NCI-H82 (cell line): ENCODE measurements around the gene CADM1.

ENCODE experiments used
- DNase-seq: peaks from one replicate; lab custom pipeline; 2025; lab: John Stamatoyannopoulos, UW

CADM1 gene

DNA sequence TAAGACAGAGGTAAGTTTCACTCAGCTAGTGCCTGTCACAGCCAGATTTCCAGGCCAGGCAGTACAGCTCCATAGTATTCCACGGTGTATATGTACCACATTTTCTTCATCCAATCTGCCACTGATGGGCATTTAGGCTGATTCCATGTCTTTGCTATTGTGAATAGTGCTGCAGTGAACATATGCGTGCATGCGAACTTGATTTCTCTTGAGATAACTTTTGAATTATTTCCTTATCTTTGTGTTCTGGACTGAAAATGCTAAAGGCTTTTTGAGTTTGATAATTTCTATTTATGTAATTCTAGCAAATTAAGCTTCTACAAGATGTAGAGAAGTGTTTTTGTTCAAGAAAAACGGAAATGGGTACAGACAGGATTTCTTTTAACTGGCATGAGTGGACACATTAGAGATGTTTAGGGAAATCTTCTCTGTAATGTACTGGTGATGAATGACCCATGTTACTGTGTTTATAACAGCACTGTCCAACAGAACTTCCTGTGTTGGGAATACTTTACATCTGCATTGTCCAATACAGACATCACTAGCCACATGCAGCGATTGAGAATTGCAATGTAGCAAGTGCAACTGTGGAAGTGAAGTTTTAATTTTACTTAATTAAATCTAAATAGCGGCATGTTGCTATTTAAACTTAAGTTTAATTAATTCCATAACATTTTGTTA, 151.3 kb downstream of the CADM1 start:
- no peak for DNase-seq

DNA sequence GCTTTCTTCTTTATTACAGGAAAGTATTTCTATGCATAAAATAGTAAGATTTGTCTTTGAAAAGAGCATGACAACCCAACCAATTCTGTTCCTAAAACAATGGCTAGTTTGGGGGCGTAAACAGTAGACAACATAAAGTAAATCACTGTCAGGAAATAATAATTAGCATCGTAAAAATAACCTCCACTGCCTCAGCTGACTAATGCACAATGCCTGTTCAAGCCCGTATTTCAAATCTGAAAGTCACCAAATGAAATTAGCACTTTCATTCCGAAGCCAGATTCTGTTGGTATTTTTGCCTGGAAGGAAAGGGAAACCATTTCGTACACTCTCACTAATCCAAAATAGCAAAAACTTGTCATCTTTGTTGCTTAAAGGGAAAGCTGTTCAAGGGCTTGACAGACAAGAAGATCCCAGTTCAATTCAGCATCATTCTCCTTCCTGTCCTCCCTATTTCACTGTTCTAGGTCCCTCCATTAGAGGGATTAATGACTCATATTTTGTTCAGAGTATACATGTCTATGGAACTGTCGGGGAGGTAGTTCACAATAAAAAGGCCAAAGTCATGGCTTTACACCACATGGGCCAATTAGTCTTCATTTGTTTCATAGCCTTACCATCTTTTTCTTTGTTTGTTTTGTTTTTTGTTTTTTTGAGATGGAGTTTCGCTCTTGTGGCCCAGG, 154.7 kb downstream of the CADM1 start:
- DNase-seq = no peak

DNA sequence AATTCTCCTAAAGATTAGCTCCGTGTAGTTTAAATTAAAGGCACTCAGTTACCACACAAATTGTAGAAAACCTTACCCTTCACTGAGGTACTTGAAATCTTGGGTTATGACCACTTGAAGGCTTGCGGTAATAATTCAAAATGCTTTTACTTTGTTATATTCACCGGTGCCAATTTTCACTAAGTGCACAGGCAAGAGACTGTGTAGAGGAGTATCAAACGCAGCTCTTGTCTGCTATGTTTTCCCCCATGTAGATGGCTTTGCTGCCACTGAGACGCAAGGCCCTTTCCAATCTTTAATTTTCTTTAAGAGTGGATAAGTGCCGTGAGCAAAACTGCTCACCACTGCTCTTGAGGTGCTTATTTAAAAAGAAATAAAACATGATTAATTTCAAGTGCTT, 155.8 kb downstream of the CADM1 start:
- no peak for DNase-seq

DNA sequence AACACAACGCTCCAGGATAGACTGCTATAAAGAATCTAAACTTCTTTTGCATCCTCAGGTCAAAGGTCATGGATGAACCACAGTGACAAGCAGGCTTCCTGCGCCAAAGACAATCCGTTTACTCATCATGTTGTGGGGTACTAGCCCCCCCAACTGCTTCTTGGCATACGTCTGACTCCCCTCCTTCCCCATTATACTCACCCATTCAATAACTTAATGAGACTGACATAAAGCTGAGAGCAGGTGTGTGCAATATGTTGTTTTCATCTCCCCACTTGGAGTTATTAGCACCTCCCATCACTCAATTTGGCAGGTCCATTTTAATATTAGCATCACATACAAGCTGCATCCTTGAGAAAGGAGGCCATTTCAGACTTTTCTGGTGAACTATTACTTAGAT, 157.1 kb downstream of the CADM1 start:
- peak; percentile 71 for DNase-seq

DNA sequence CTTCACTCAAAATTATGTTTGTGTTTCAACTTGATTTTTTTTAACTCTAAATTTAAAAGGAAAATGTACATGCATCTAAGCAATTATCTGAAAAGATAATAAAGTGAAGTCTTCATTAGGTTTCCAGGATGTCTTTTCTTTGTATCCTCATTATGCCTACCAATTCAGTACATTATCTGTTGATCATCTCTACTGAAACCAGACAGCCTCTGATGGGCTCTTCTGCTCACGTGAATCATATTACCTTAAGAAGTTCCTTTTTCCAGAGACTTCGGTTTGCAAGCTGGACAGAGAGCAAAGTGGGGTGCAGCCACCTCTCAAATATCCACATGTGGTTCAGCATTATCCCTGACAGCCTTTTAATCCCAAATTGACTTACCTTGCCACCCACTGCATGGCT, 158.4 kb downstream of the CADM1 start:
- peak; percentile 39 for DNase-seq

DNA sequence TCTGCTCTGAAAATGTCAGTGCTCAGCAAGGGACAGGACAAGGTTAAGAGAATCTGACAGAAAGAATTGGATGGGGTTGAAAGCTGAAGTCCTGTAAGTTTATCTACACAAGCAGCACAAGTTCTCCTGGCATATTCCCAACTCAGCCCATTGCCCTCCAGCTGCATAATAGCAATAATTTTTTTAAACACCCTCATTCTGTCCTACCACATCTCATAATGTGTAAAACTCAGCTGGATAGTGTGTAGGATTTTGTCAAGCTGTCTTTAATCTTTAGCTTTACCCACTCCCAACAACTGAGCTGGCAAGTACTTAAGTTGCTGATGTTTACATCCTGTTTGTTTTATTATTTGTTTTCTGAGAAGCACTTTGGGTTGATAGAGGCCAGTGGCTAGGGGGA, 158.9 kb downstream of the CADM1 start:
- DNase-seq = no peak

DNA sequence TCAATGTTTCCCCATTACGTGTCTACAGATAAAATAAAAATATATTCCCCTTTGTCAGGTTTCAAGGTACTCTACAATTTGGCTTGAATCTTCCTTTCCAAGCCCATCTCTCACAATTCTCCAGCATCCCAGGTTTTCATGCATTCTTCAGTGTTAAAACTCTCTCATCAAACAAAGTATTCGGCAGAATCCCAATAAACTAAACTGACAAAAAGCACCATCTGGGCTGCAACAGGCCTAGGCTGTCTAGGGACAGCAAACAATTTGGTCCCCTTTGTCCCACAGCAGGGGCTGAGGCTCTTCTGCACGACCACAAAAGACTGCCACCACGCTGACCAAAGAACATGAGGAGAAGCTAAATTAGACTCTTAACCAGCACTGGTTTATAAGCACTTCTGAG, 159.4 kb downstream of the CADM1 start:
- no peak for DNase-seq

DNA sequence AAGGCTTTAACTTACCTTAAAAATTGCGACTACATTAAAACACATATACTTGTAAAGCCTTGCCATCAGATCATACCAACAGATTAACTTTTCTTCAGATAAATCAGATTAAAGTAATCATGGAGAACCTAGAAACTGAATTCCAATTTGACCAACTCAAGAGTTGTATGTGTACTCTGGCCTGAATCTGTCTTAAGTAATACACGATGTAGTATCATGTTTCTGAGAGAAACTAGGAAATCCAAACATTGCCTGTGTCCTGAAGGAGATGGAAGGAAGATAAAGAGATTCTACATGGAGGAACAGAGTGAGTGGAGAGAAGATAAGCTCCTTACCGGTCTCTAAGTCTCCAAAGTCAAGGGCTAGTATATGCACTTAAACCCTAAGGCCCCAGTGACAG, 162.1 kb downstream of the CADM1 start:
- DNase-seq = peak; percentile 83

DNA sequence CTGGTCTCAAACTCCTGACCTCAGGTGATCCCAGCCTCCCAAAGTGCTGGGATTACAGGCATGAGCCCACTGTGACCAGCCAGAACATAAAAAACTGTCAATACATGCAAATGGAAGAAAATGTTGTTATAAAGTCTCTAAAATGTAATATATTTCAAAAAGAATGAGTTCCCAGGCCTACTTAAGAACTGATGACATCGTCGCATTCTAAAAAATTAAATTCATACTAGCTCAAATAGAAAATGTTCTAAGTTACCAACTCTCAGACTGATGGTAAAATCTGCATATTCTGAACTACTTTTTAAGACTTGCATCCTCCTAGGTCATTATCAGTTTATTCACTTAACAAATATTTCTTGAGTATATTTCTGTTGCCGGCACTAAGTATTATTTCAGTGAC, 163.3 kb downstream of the CADM1 start:
- no peak for DNase-seq

DNA sequence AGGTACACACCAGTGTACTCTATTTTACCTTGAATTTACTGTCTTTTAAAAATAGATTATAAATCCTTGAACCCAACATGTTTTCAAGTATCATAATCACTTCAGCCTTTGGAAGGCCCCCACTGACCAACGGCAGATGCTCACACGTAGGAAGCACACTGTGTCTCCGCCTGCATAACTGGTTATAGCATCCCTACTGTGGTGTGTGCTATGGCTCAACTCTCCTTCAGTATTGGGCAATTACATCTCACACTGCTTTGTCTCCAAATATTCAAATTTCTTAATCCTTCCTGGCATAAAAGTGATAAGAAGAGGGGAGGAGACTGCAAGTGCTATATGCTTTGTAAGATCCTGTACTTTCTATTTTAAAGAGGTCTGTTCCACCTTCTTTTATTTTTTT, 165.7 kb downstream of the CADM1 start:
- DNase-seq = peak; percentile 30

DNA sequence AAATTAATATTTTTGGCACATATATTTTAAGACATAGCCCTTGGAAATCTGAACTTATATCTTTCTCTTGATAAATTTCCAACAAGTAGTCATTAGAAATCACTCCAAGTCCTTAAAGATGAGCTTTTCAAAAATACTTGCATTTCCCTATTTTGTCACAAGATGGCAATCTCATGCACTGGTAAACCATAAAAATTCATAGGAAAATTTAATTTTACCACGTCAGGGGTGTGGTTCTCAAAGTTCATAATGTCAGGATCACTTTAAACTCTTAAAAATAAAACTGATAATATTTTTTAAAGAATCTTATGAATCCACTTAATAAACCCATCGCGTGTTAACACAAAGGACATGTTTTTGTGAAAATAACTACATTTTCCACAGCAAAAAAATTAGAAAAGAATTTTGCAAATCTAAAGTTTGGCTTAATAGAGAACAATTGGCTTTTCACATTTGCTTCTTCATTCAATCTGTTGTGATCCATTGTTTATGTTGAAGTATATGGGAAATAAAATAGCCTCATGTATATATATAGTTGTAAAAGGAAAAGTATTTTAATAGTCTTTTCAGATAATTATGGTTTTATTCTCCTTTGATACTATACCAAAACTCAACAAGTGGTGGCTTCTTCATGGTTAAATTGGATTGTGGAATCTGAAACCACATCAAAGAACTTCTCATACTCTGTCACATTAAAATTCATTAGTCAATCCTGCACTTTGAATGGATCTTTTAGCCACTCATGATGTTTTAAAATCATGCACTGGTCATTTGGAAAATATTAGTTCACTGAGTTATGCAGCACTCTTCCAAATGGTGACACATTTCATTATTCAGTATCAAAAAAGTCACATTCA, 169.1 kb downstream of the CADM1 start:
- DNase-seq = peak; percentile 40

DNA sequence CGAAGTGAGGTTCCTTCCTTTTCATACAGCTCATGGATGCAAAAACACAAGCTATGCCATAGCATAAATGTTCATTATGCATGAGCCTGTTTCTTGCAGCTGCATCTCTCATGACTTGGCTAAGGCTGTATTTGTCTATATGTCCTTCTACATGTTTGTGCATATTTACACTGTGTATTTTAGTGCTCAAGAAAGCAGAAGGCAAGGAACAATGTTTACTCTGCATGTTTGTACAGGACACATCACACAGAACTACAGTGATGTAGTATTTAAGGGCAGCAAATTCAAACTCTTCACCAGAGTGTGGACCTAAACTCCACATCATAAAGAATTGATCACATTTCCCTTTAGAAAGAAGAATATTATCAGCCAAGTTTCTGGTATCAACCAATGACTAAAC, 170.3 kb downstream of the CADM1 start:
- no peak for DNase-seq

DNA sequence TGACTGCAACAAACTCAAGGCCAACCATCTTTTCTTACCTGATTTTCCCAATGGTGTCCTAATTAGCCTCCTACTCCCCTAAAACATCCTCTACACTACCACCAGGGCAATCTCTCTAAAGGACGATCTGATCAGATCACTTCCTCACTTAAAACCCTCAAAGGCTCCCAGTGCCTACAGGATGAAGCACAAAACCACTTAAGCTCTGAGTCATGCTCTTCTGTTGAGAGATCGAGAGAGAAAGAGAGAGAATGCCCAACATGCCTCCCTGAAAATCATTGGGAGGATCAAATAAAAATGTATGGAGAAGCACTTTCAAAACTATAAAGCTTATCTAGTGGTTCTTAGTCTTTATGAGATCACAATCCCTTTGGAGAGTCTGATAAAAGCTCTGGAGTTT, 171.1 kb downstream of the CADM1 start:
- no peak for DNase-seq

DNA sequence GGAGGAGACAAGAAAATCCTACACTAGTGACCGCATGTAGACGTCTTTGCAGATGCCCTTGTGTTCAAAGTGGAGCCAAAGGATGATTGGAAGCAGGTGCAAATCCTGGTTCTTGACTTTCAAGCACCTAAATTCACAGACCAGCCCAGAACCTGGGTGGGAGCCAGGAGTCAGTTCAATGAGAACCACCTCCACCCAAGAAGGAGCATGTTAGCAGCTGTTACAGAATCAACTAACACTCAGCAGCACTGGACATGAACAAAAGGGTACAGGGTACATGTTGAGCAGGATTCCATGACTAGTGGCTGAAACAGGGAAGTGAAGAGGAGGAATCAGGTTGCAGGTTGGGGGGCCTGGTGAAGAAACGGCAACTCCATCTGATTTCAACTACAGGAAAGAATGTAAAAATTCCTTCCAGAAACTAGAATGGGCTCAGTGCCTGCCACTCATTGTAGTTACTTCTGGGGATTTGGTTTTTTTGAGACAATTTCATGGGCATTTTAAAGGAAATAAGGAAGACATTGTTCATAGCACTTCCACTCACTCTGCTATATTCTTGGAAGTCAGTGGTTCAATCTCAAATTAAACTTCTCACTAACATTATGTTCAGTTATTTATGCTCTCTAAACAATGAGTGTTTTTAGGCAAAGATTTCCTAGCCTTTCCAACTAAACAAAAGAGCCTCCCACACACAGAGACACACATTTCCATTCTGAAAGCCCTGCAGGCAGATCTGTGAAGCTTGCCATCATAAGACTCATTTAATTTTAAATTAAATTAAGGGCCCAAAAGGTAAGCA, 173.3 kb downstream of the CADM1 start:
- no peak for DNase-seq

DNA sequence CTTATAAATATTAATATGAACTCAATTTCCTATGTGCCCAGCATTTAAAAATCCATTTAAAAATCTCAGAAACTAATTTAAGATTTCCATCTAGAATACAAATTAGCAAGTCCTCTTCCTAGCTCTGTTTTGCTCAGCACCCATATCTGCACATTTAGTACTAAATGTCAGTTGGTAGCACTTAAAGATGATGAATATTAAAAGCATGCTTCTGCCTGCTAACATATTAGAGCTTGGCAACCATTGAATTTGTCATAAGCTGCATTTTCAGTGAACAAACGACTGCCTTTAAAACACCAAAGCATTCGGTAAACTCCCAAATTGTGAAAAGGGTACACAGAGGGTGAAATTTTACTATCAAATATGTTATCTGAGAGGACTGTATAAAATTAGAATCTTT, 177.7 kb downstream of the CADM1 start:
- DNase-seq = no peak

DNA sequence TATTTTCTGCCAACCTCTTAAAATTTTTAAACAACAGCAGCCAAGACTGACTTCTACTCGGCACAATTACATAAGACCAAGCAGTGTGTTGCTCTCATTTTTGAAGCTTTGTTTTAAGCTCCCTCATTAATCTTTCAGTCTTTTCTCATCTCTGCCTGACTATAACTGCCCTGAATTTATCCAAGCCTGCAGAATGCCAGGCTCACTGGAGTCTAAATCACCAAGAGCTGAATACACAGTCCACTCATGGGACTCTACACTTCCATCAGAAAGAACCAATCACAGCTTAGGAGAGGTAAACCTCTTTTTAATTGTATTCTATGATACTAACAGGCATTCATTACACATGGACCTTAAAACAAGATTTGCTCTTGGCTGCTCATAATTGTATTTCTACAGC, 178.7 kb downstream of the CADM1 start:
- DNase-seq = no peak

DNA sequence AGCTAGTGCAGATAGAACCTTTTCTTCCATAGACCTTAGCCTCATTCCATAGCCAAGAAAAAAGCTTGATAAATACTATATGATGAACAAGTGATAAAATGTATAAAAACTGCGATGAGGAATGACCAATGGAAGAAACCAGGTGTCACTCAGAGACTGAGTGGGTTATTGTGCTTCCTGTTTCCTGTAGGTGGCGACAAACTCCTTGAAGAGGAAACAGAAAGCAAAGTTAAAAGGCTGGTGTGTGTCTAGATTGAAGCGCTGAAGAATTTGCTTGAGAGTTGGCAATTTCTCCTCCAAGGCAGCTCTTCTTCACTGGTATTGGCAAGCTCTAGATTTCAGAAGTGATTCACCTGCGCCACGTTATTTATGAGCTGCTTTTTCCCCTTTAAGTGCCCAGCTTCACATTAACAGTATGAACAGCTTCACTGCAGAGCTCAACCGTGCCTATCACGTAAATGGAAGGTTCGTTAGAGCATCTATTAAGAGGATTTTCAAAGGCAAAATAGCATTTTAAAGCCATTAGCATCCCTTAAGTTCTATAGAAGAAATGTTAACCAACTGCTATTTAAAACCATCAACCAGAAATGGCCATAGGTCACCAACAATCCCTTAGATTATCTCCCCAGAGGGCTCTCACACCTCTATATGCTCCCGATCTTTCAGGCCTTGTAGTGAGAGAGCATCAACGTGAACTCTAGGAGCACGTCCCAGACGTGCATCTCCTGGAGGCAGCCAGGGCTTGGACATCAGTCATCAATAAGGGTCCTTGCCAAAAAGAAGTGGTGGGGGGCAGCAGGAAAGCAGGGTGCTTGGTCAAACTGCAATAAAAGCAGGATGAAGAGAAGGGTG, 179.4 kb downstream of the CADM1 start:
- DNase-seq = peak; percentile 79

DNA sequence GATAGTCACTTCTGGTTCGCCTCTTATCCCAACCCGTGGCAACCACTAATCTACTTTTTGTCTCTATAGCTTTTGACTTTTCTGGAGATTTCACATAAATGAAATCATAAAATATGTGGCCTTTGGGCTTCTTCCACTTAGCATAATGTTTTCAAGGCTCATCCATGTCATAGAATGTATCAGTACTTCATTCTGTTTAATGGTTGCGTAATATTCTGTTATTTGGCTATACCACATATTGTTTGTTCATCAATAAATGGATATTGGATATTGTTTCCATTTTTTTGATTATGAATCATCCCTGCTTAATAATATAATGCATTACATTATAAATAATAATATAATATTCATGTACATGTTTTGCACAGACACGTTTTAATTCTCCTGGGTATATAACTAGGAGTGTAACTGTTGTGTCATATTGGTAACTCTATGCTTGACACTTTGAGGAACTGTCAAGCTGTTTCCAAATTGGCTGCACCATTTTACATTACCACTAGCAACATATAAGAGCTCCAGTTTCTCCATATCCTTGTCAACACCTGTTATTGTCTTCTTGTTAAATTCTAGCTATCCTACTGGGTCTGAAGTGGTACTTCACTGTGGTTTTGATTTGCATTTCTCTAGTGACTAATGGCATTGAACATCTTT, 181.5 kb downstream of the CADM1 start:
- no peak for DNase-seq

DNA sequence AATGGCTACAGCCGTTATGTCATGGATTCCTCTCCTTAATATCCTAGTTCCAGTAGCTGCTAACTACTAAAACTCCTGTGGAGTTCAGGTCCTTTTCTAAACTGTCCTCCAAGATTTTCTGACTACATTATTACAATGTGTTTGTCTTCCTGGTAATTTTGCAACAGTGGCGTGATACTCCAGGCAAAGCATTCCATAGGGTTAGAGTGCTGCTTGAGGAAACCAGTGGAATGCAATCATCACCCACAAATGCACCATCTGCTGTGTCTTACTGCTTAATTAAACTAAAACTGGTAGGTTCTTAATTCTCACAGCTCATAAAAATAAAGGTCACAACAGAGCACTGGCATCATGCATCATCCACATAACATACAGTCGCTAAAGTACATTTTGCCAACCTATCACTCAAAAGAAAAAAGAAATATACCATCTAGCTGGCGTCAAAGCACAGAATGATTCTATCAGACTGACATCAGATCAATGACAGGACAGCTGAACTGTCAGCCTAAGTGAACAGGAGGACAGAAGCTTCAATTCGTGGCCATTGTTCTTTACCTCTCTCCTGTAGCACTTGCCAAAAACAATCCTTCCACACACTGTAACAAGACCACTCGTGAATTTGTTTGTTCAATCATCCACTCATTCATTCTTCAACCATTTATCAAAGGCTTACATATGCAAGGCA, 182.5 kb downstream of the CADM1 start:
- DNase-seq = peak; percentile 65
